HL-60 (cell line): ENCODE data around the gene EFL1.

Experiments used
- DNase-seq, 2 experiments: peaks; one replicate each; pipeline ENCODE4 v3.0.0-alpha.2; 2010 to 2020; ENCODE audit warnings: low read depth in 1 of 2, low spot score in 1 of 2
- H3K27ac ChIP-seq: fragments of 250-450 bp; sonication (Bioruptor Pico); replicated peaks from 2 replicates; pipeline ENCODE4 v1.5.1; 2020; ENCODE audit warnings: mild to moderate bottlenecking, moderate library complexity
- H3K27me3 ChIP-seq: fragments of 250-450 bp; sonication (Bioruptor Pico); 2 replicates; pipeline ENCODE4 v1.5.1; 2021; ENCODE audit warnings: mild to moderate bottlenecking, moderate library complexity; ENCODE audit not compliant: insufficient read depth, poor library complexity, severe bottlenecking
- H3K4me3 ChIP-seq: replicated peaks from 2 replicates; pipeline ENCODE4 v1.5.1; 2011; ENCODE audit warnings: mild to moderate bottlenecking, control low read depth, low read length; ENCODE audit not compliant: insufficient read depth
- CTCF ChIP-seq: IDR thresholded peaks from one replicate; pipeline ENCODE4 v1.5.1; 2011; ENCODE audit warnings: low read length, control low read depth, inconsistent platforms; ENCODE audit not compliant: insufficient read depth
- GABPA ChIP-seq: IDR thresholded peaks from 2 replicates; pipeline ENCODE4 v1.6.1; 2012; ENCODE audit warnings: low read depth
- POLR2AphosphoS5 ChIP-seq: IDR thresholded peaks from 2 replicates; pipeline ENCODE4 v1.6.1; 2012; ENCODE audit warnings: low read depth
- REST ChIP-seq: IDR thresholded peaks from 2 replicates; pipeline ENCODE4 v1.6.1; 2012; ENCODE audit warnings: low read depth; ENCODE audit not compliant: insufficient replicate concordance
- SPI1 ChIP-seq: IDR thresholded peaks from 2 replicates; pipeline ENCODE4 v1.6.1; 2012; ENCODE audit warnings: low read depth, mild to moderate bottlenecking, borderline replicate concordance

The EFL1 gene

GRCh38 chr15:82133251-82133650, 129.3 kb downstream of the EFL1 start:
- no peaks in the 10 kb centered on the region for H3K27me3 ChIP-seq
- no peak for DNase-seq
- TF ChIP-seq GABPA (no peak), REST (no peak), CTCF (no peak)
- H3K27ac ChIP-seq = no peak overlapping the region
- H3K4me3 ChIP-seq = no peak overlapping the region

- H3K4me3 ChIP-seq = no peak overlapping the region
- no peaks in the 10 kb centered on the region for H3K27me3 ChIP-seq
- no peak for DNase-seq
- H3K27ac ChIP-seq = no peak overlapping the region
- TF ChIP-seq POLR2AphosphoS5 (no peak), SPI1 (no peak), GABPA (no peak), REST (no peak), CTCF (no peak)
These were observed 129.8 kb downstream of the EFL1 start for GRCh38 chr15:82132742-82133141.

GRCh38 chr15:82132096-82132495, 130.4 kb downstream of the EFL1 start:
- DNase-seq = no peak
- Histone ChIP-seq H3K27ac (no peak overlapping the region), H3K27me3 (no peaks in the 10 kb centered on the region), H3K4me3 (no peak overlapping the region)
- no peak for TF ChIP-seq REST

GRCh38 chr15:82130248-82130647, 132.3 kb downstream of the EFL1 start:
- Histone ChIP-seq H3K27ac (no peak overlapping the region), H3K27me3 (no peaks in the 10 kb centered on the region), H3K4me3 (no peak overlapping the region)
- TF ChIP-seq REST = no peak
- TF ChIP-seq POLR2AphosphoS5 = no peak
- TF ChIP-seq SPI1 = no peak
- no peak for TF ChIP-seq CTCF
- TF ChIP-seq GABPA = no peak
- no peak for DNase-seq
